HG02588 (cell line): Measurements from ENCODE around the gene GLI3.
A peak's percentile ranks its signal among the peaks of the same experiment; 100 is the strongest.

Source experiments
- ATAC-seq: cut with Tn5 transposase; IDR thresholded peaks from one replicate; pipeline ENCODE4 v1.9.1; 2021; ENCODE audit warnings: mild to moderate bottlenecking, moderate library complexity; ENCODE audit not compliant: unreplicated experiment

GLI3 gene

GRCh38 chr7:42236266-42236975 is 588 bp downstream of the GLI3 start:
- ATAC-seq = peak; percentile 24

- ATAC-seq = no peak
These were observed 1.3 kb downstream of the GLI3 start for GRCh38 chr7:42235741-42236161.

GRCh38 chr7:42234736-42235135 is 2.3 kb downstream of the GLI3 start:
- ATAC-seq = no peak

GRCh38 chr7:42233695-42234331 is 3.2 kb downstream of the GLI3 start:
- ATAC-seq = no peak

- no peak for ATAC-seq
These were observed 3.8 kb downstream of the GLI3 start for GRCh38 chr7:42233171-42233570.

- no peak for ATAC-seq
These were observed 4.7 kb downstream of the GLI3 start for GRCh38 chr7:42232275-42232674.

GRCh38 chr7:42231043-42231787 is 5.8 kb downstream of the GLI3 start:
- ATAC-seq = no peak

GRCh38 chr7:42227936-42228591 is 8.9 kb downstream of the GLI3 start:
- ATAC-seq = peak; percentile 52

GRCh38 chr7:42227541-42227935 is 9.5 kb downstream of the GLI3 start:
- ATAC-seq = peak; percentile 55

- no peak for ATAC-seq
These were observed 10.0 kb downstream of the GLI3 start for GRCh38 chr7:42227021-42227420.

- no peak for ATAC-seq
These were observed 10.6 kb downstream of the GLI3 start for GRCh38 chr7:42226354-42226941.

- ATAC-seq = no peak
These were observed 12.5 kb downstream of the GLI3 start for GRCh38 chr7:42224391-42225003.

GRCh38 chr7:42222891-42223290 is 14.1 kb downstream of the GLI3 start:
- no peak for ATAC-seq

- ATAC-seq = no peak
These were observed 14.9 kb downstream of the GLI3 start for GRCh38 chr7:42222125-42222524.

- ATAC-seq = no peak
These were observed 15.7 kb downstream of the GLI3 start for GRCh38 chr7:42221304-42221703.

- no peak for ATAC-seq
These were observed 17.6 kb downstream of the GLI3 start for GRCh38 chr7:42219447-42219846.

GRCh38 chr7:42218248-42218647 is 18.8 kb downstream of the GLI3 start:
- no peak for ATAC-seq

- no peak for ATAC-seq
These were observed 19.5 kb downstream of the GLI3 start for GRCh38 chr7:42217548-42217947.

- ATAC-seq = no peak
These were observed 20.0 kb downstream of the GLI3 start for GRCh38 chr7:42217053-42217452.

- ATAC-seq = no peak
These were observed 22.8 kb downstream of the GLI3 start for GRCh38 chr7:42214060-42214679.
